SK-N-SH (cell line): ENCODE measurements around the gene PWWP2B. TPM values are rescaled to one million over a fixed set of nuclear protein-coding genes. Genes with fewer than 3 reads are reported as not detected.
"Not testable (repeated sequence)": the region's sequence is repeated elsewhere in the genome, so short reads cannot be mapped to it uniquely, and the experiment has no call there.

Source experiments
- CTCF ChIA-PET: fragments of 300-600, 350-600 bp; formaldehyde crosslinking; extraction: SDS; loops from one replicate; lab custom pipeline; 2021; lab: Yijun Ruan, JAX
- POLR2A ChIA-PET: fragments of 350-600 bp; sonication (Branson Sonifier 250); formaldehyde crosslinking; extraction: SDS; loops from one replicate; lab custom pipeline; 2020; ENCODE audit warnings: antibody characterized with exemption, inconsistent platforms; lab: Yijun Ruan, JAX
- DNase-seq: peaks from one replicate; pipeline ENCODE4 v3.0.0; 2012
- H2AFZ ChIP-seq: fragments of 200-600 bp; sonication (generic); 2 replicates; pipeline ENCODE4 v1.8.1; 2016; ENCODE audit warnings: antibody characterized with exemption, mild to moderate bottlenecking, low read depth
- H3F3A ChIP-seq: fragments of 200-600 bp; sonication (generic); replicated peaks from 2 replicates; pipeline ENCODE3; 2016; ENCODE audit warnings: antibody characterized with exemption, mild to moderate bottlenecking; ENCODE audit not compliant: insufficient read depth
- H3K27ac ChIP-seq, 2 experiments: fragments of 200-500 bp in 1 of 2; fragments of 200-600 bp in 1 of 2; sonication (Bioruptor generic) in 1 of 2; sonication (generic), shearing (Covaris generic) in 1 of 2; 2 replicates each; pipeline versions ENCODE4 v1.5.1 to v1.6.1; 2014 to 2016; ENCODE audit warnings: low read depth in 2 of 2, inconsistent platforms in 1 of 2, low read length in 1 of 2, mild to moderate bottlenecking in 1 of 2, mixed read lengths in 1 of 2
- H3K27me3 ChIP-seq: fragments of 200-600 bp; sonication (generic), shearing (Covaris generic); 2 replicates; pipeline ENCODE4 v1.6.1; 2016; ENCODE audit warnings: mixed run types; ENCODE audit not compliant: insufficient read depth
- H3K36me3 ChIP-seq, 2 experiments: fragments of 200-500 bp in 1 of 2; fragments of 200-600 bp in 1 of 2; sonication (Bioruptor generic) in 1 of 2; sonication (generic) in 1 of 2; replicated peaks in 1 of 2; 2 replicates each; pipeline versions ENCODE3 to v1.5.1; 2014 to 2016; ENCODE audit warnings: low read length in 1 of 2, mild to moderate bottlenecking in 1 of 2; ENCODE audit not compliant: insufficient read depth in 2 of 2, control insufficient read depth in 1 of 2
- H3K4me1 ChIP-seq, 2 experiments: fragments of 200-500 bp in 1 of 2; fragments of 200-600 bp in 1 of 2; sonication (Bioruptor generic) in 1 of 2; sonication (generic), shearing (Covaris generic) in 1 of 2; 2 replicates each; pipeline versions ENCODE4 v1.5.1 to v1.6.1; 2014 to 2016; ENCODE audit warnings: low read depth in 1 of 2, low read length in 1 of 2, mixed run types in 1 of 2; ENCODE audit not compliant: insufficient read depth in 2 of 2, control insufficient read depth in 1 of 2
- H3K4me2 ChIP-seq: fragments of 200-600 bp; sonication (generic), shearing (Covaris generic); 2 replicates; pipeline ENCODE4 v1.6.1; 2017; ENCODE audit warnings: mixed run types
- H3K4me3 ChIP-seq, 2 experiments: fragments of 200-500 bp in 1 of 2; fragments of 200-600 bp in 1 of 2; sonication (Bioruptor generic) in 1 of 2; sonication (generic), shearing (Covaris generic) in 1 of 2; 2 replicates each; pipeline versions ENCODE4 v1.5.1 to v1.8.1; 2014 to 2016; ENCODE audit warnings: low read depth in 2 of 2, inconsistent platforms in 1 of 2, low read length in 1 of 2, mild to moderate bottlenecking in 1 of 2, mixed read lengths in 1 of 2, moderate library complexity in 1 of 2
- H3K79me2 ChIP-seq: fragments of 200-600 bp; sonication (generic); 2 replicates; pipeline ENCODE4 v1.8.1; 2017; ENCODE audit warnings: mild to moderate bottlenecking; ENCODE audit not compliant: insufficient read depth
- H3K9ac ChIP-seq: fragments of 200-600 bp; sonication (generic); 2 replicates; pipeline ENCODE4 v1.6.1; 2017; ENCODE audit warnings: mixed run types
- H3K9me2 ChIP-seq: fragments of 200-600 bp; sonication (generic); 2 replicates; pipeline ENCODE4 v1.6.1; 2017; ENCODE audit warnings: mixed run types
- H3K9me3 ChIP-seq: fragments of 200-600 bp; sonication (generic); 2 replicates; pipeline ENCODE4 v1.6.1; 2017; ENCODE audit warnings: mixed run types, mild to moderate bottlenecking, moderate library complexity
- H4K20me1 ChIP-seq: fragments of 200-600 bp; sonication (generic); 2 replicates; pipeline ENCODE4 v1.6.1; 2017; ENCODE audit warnings: mild to moderate bottlenecking, mixed run types; ENCODE audit not compliant: insufficient read depth
- CTCF ChIP-seq: fragments of 200-600 bp; sonication (generic); IDR thresholded peaks from 2 replicates; pipeline ENCODE4 v1.6.1; 2017; ENCODE audit warnings: antibody characterized with exemption, mild to moderate bottlenecking, moderate library complexity
- EP300 ChIP-seq, 2 experiments: IDR thresholded peaks; 2 replicates each; pipeline versions ENCODE4 v1.4.0 to v1.6.1; 2012; ENCODE audit warnings: borderline replicate concordance in 1 of 2, low read depth in 1 of 2, low read length in 1 of 2
- EZH2phosphoT487 ChIP-seq: fragments of 200-600 bp; sonication (generic); IDR thresholded peaks from 2 replicates; pipeline ENCODE4 v1.6.1; 2017; ENCODE audit warnings: low read depth, mixed run types, mild to moderate bottlenecking, antibody characterized with exemption, moderate library complexity, borderline replicate concordance
- MEF2A ChIP-seq: IDR thresholded peaks from 2 replicates; pipeline ENCODE4 v1.4.0; 2012; ENCODE audit warnings: low read depth, borderline replicate concordance
- MXI1 ChIP-seq: IDR thresholded peaks from 2 replicates; pipeline ENCODE4 v1.6.1; 2012; ENCODE audit warnings: mild to moderate bottlenecking, low read depth, low read length, improper control_type of control experiment
- RFX5 ChIP-seq: IDR thresholded peaks from 2 replicates; pipeline ENCODE4 v1.6.1; 2012; ENCODE audit warnings: mild to moderate bottlenecking, improper control_type of control experiment, low read length
- SIN3A ChIP-seq: IDR thresholded peaks from 2 replicates; pipeline ENCODE4 v1.6.1; 2012; ENCODE audit warnings: low read depth, mild to moderate bottlenecking, low read length, moderate library complexity, borderline replicate concordance
- TCF12 ChIP-seq: IDR thresholded peaks from 2 replicates; pipeline ENCODE4 v1.4.0; 2012
- ZBTB33 ChIP-seq: IDR thresholded peaks from 2 replicates; pipeline ENCODE4 v1.4.0; 2012; ENCODE audit warnings: low read depth, borderline replicate concordance
- WGBS: methylation state at CpG from one replicate; pipeline ENCODE4 v1.1.6; 2017; ENCODE audit warnings: low lambda C conversion rate; 5-methylcytosine and 5-hydroxymethylcytosine counted together
- polyA plus RNA-seq, 3 experiments: library from polyadenylated mRNA; depleted of rRNA; stranded (reverse); fragments of >200 nt; gene quantifications; 2 replicates each; pipeline ENCODE4 v1.2.3, GENCODE V29; 2012

The PWWP2B gene
- polyA plus RNA-seq, 1 of the 3 experiments (the other 2 are of a cell fraction), result 2.4 TPM

GRCh38 chr10:132379026-132379425, 18.0 kb upstream of the PWWP2B start:
- H3K27ac ChIP-seq, POLR2A ChIA-PET, H3K9me2 ChIP-seq, H2AFZ ChIP-seq, H3K79me2 ChIP-seq, H3K27me3 ChIP-seq, H3F3A ChIP-seq, H3K4me3 ChIP-seq, H3K9me3 ChIP-seq, DNase-seq, H3K4me2 ChIP-seq, H3K36me3 ChIP-seq, H4K20me1 ChIP-seq, CTCF ChIA-PET, H3K9ac ChIP-seq, H3K4me1 ChIP-seq: not testable (repeated sequence)
- 89% methylated on average over 16 of the region's 16 CpGs for WGBS

GRCh38 chr10:132380986-132381385, 16.0 kb upstream of the PWWP2B start:
- H3K4me3 ChIP-seq, H3K9me3 ChIP-seq, DNase-seq, H3F3A ChIP-seq, H3K9ac ChIP-seq, POLR2A ChIA-PET, H3K27ac ChIP-seq, H3K4me2 ChIP-seq, H4K20me1 ChIP-seq, H3K27me3 ChIP-seq, H3K9me2 ChIP-seq, H3K79me2 ChIP-seq, H3K4me1 ChIP-seq, H2AFZ ChIP-seq, H3K36me3 ChIP-seq: not testable (repeated sequence)
- CTCF ChIA-PET, result interaction anchor here (0.6 to 1.9 kb wide), 5 partner anchors 11 to 274 kb away, joined by 3 to 9 read pairs (median 4); no protein-coding TSS in a partner anchor
- WGBS, result 84% methylated on average over 4 of the region's 4 CpGs

GRCh38 chr10:132381741-132382140, 15.3 kb upstream of the PWWP2B start:
- DNase-seq, result no peak
- Histone ChIP-seq H3K9me3 (no peaks in the 10 kb centered on the region), H3K4me1 (peaks cover 0 to 7% of the 10 kb centered on the region in 2 experiments; a peak in 1 of 4 replicates), H2AFZ (no peak overlapping the region), H3K36me3 (no peaks in the 10 kb centered on the region)
- CTCF ChIA-PET, result interaction anchor here (1.0 to 1.9 kb wide), 3 partner anchors 20 to 273 kb away, joined by 3 to 9 read pairs (median 4); no protein-coding TSS in a partner anchor
- 59% methylated on average over 2 of the region's 2 CpGs for WGBS
- TF ChIP-seq RFX5, result no peak
- TF ChIP-seq, all 33 proteins: peak for 0
- Histone ChIP-seq H3F3A (no peaks in the 10 kb centered on the region), H4K20me1 (no peaks in the 10 kb centered on the region), H3K9me2 (no peaks in the 10 kb centered on the region), H3K27ac (no peak overlapping the region), H3K9ac (no peak overlapping the region), H3K4me2 (no peak overlapping the region), H3K27me3 (no peaks in the 10 kb centered on the region), H3K79me2 (no peaks in the 10 kb centered on the region), H3K4me3 (no peak overlapping the region)
- POLR2A ChIA-PET, result no interaction called here

- H3K9ac ChIP-seq, result no peak overlapping the region
- H3K9me3 ChIP-seq, result no peaks in the 10 kb centered on the region
- no peaks in the 10 kb centered on the region for H3K36me3 ChIP-seq
- no peak overlapping the region for H2AFZ ChIP-seq
- no peaks in the 10 kb centered on the region for H3F3A ChIP-seq
- H4K20me1 ChIP-seq, result no peaks in the 10 kb centered on the region
- peaks cover 0 to 7% of the 10 kb centered on the region in 2 experiments; a peak in 1 of 4 replicates for H3K4me1 ChIP-seq
- H3K79me2 ChIP-seq, result no peaks in the 10 kb centered on the region
- no peak overlapping the region for H3K4me2 ChIP-seq
- ChIA-PET CTCF (interaction anchor here (1.2 to 2.3 kb wide), 4 partner anchors 22 to 284 kb away, joined by 3 to 10 read pairs (median 6); no protein-coding TSS in a partner anchor), POLR2A (no interaction called here)
- H3K4me3 ChIP-seq, result no peak overlapping the region
- H3K27ac ChIP-seq, result no peak overlapping the region
- no peak for DNase-seq
- WGBS, result 81% methylated on average over 16 of the region's 16 CpGs
- no peaks in the 10 kb centered on the region for H3K9me2 ChIP-seq
- H3K27me3 ChIP-seq, result no peaks in the 10 kb centered on the region
- TF ChIP-seq MXI1 (no peak), TCF12 (no peak), MEF2A (no peak), EZH2phosphoT487 (no peak), CTCF (no peak), SIN3A (no peak), ZBTB33 (no peak), EP300 (IDR thresholded peaks at IDR 0.05; ENCODE audit: borderline replicate concordance in 1 of 2, low read depth in 1 of 2, low read length in 1 of 2) (no peak)
These were observed 14.6 kb upstream of the PWWP2B start for GRCh38 chr10:132382231-132382922.
